NOMO-1 treated with dmso at 0.1 percent for 144 hours (cell line): ENCODE measurements around the gene ISLR.

ENCODE experiments used
- DNase-seq: peaks from one replicate; lab custom pipeline; 2025; ENCODE audit not compliant: unreplicated experiment; lab: John Stamatoyannopoulos, UW

Gene ISLR

GRCh38 chr15:74170875-74171578 lies 2.5 kb upstream of the ISLR start:
- no peak for DNase-seq

- DNase-seq: no peak
Observed at GRCh38 chr15:74171965-74172541, 1.5 kb upstream of the ISLR start.

GRCh38 chr15:74172701-74173379 lies 670 bp upstream of the ISLR start:
- DNase-seq: no peak

- DNase-seq: no peak
Observed at GRCh38 chr15:74174219-74174957, 878 bp downstream of the ISLR start.

GRCh38 chr15:74174958-74175253 lies 1.4 kb downstream of the ISLR start:
- no peak for DNase-seq

- DNase-seq: no peak
Observed at GRCh38 chr15:74175271-74176191, 2.0 kb downstream of the ISLR start.

GRCh38 chr15:74176262-74177214 lies 3.0 kb downstream of the ISLR start:
- DNase-seq: no peak

- DNase-seq: no peak
Observed at GRCh38 chr15:74178326-74179100, 5.0 kb downstream of the ISLR start.

- no peak for DNase-seq
Observed at GRCh38 chr15:74179101-74179841, 5.8 kb downstream of the ISLR start.

GRCh38 chr15:74179983-74180880 lies 6.7 kb downstream of the ISLR start:
- no peak for DNase-seq

- DNase-seq: no peak
Observed at GRCh38 chr15:74180881-74181602, 7.5 kb downstream of the ISLR start.

GRCh38 chr15:74182131-74182530 lies 8.6 kb downstream of the ISLR start:
- no peak for DNase-seq

- DNase-seq: no peak
Observed at GRCh38 chr15:74184582-74185091, 11.1 kb downstream of the ISLR start.

GRCh38 chr15:74185710-74186348 lies 12.3 kb downstream of the ISLR start:
- no peak for DNase-seq

- no peak for DNase-seq
Observed at GRCh38 chr15:74188216-74188615, 14.7 kb downstream of the ISLR start.

- no peak for DNase-seq
Observed at GRCh38 chr15:74191798-74192197, 18.3 kb downstream of the ISLR start.
